CD4-positive, alpha-beta T cell treated with Interleukin-6 for 4 hours (primary cell): ENCODE data around the gene NHERF2.
A peak's percentile ranks its signal among the peaks of the same experiment; 100 is the strongest.

Experiments
- DNase-seq: peaks from one replicate; pipeline ENCODE4 v3.0.0-alpha.2; 2020; ENCODE audit warnings: mixed read lengths

Gene NHERF2

DNA sequence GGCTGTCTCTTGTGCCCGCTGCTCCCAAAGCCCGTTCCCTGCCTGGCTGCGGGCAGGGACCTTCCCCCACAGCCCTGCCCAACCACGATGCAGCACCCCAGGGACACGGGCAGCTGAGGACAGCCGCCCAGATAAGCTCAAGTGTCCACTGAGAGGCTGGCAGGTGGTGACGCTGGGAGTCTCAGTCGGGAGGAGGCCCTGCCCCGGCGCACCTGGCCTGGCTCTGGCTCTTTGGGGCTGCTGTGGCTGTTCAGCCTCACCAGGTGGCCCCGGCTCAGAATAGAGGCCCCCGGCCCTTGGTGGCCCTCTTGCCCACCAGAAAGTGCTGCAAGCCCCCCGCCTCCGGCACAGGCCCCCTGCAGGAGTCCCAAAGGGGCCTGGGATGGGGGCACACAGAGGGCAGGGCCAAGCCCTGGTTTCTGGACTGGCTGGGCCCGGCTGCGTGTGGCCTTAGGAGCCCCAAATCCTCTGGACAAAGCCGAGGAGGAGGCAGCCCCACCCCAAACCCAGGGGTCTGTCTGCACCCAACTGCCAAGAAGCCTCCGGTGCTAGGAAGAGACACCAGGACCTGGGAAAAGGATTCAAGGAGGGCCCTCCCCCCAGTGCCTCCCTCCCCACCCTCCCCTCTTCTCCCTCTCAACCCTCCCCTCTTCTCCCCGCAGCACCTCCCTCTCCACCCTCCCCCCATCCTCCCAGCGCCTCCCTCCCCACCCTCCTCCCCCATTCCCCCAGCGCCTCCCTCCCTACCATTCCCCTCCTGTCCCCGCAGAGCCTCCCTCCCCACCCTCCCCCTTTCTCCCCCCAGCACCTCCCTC, 15.7 kb downstream of the NHERF2 start:
- DNase-seq = no peak

DNA sequence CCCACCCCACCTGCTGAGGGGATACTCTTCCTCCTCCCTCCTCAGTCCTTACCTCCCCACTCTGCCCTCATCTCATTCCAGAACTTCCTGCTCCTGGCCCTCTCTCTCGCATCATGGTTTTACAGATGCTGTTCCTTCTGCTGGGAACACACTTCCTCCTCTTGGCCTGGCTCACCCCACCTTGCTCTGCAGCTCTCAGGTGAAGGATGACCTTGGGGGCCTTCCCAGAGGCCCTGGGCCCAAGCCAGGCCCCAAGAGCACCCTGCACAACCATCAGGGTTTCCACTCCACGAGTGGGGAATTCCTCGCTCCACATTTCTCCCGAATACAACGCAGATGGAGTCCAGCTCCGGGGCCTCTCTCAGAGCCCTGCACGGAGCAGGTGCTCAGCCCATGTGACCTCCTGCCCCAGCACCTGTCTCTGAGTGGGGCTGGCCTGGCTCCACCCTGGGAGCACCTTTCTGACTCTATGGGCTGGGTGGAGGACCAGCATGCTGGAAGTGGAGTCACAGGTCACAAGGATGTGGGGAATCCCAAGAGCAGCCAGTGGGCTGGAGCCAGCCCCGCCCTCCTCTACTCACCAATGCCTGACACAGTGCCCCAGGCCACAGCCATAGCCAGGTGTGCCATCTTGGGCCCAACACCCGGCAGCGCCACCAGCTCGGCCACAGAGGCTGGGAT, 16.4 kb downstream of the NHERF2 start:
- DNase-seq = no peak

DNA sequence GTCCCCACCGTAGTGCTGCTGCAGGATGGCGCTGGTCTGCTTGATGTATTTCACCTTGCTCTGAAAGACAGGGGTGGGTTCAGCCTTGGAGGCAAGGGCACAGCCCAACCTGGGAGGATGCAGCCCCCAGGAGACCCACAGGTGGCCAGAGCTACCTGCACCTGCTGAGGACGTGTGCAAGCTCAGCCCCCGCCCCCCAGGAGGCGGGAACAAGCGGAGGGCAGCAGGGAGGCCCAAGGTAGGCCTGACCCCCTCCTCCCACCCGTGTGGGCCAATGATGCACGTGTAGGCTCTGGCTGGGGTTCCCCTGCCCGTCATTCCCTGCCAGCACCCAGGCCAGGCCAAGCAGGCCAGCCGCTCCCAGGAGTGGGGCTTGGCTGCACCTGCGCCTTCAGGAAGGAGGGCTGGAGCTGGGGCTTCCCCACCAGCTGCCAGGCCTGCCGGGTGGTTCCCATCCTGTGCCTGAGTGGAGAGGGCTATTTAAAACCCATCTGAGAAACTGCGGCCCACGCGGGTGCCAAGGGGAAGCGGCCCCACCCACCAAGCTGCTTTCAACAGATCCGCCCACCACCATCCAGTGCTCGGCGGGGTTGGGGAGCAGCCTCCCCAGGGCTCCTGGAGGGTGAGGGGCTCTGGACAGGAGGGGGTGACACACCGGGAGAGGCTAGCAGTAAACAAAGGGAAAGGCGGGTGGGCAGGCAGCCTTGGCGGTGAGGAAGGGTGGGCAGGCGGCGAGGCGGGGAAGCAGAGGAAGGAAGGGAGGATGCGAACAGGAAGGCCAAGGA, 17.2 kb downstream of the NHERF2 start:
- no peak for DNase-seq

DNA sequence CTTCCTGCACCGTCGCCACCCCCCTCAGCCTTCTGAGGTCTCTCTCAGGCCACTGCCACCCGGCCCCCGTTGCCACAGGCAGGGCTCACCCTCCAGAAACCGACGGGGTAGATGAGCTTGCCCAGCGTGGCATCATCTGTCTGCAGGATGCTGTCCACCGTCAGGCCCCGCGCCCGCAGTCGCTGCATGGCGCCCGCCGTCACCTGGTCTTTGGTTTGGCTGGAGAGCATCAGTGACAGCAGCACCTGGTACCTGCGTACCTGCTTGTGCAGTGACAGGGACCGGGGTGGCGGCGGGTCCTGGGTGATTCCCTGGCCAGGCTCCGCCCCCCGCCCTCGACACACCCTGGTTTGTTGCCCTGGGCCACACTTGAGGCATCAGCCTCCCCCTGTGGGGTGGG, 17.8 kb downstream of the NHERF2 start:
- no peak for DNase-seq

DNA sequence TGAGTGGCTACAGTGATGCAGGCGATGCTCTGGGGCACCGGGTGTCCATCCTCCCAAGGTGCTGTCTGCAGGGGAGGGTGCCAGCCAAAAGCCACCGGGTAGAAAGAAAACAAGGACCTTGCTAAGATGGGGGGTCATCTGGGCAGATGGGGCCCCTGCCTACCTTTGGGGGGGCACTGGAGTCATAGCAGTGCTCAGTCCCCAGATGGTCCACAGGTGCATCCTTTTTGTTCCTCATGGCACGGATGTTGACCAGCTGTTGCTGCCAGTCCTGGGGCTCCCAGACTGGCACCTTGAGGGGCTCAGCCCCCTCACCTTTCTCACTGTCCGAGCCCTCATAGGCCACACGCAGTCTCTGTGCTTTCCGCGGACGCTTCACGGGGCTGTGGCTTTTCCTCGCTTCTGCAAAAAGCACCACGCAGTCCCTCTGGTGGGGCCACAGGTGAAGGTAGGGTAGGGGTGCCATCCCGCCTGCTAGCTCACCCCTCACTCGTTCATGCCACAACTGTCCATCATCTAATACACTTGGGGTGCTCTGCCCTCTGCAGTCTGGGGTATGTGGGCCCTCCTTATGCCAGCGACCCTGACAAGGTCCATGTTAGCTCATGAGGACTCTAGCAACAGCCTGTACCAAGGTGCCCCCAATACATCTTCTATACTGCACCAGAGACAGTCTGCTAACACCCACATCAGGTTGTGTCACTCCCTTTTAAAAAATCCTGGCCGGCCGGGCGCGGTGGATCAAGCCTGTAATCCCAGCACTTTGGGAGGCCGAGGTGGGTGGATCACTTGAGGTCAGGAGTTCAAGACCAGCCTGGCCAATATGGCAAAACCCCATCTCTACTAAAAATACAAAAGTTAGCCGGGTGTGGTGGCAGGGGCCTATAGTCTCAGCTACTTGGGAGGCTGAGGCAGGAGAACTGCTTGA, 19.5 kb downstream of the NHERF2 start:
- no peak for DNase-seq

DNA sequence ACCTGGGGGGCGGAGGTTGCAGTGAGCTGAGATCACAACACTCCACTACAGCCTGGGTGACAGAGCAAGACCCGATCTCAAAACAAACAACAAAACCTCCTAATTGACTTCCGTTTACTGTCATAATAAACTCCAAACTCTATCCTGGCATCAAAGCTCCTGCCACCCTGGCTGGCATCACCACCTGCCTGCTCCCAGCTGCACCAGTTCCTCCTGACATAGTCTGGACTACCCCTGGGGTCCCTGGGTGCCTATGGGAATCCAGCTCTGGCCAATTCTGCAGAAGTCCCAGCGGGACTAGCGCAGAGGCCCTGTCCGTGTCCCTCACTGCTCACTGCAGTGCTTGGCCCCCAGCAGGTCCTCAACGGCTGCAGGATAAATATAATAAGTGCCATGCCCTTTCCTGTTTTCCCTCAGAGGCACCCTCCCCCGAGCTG, 20.2 kb downstream of the NHERF2 start:
- no peak for DNase-seq

DNA sequence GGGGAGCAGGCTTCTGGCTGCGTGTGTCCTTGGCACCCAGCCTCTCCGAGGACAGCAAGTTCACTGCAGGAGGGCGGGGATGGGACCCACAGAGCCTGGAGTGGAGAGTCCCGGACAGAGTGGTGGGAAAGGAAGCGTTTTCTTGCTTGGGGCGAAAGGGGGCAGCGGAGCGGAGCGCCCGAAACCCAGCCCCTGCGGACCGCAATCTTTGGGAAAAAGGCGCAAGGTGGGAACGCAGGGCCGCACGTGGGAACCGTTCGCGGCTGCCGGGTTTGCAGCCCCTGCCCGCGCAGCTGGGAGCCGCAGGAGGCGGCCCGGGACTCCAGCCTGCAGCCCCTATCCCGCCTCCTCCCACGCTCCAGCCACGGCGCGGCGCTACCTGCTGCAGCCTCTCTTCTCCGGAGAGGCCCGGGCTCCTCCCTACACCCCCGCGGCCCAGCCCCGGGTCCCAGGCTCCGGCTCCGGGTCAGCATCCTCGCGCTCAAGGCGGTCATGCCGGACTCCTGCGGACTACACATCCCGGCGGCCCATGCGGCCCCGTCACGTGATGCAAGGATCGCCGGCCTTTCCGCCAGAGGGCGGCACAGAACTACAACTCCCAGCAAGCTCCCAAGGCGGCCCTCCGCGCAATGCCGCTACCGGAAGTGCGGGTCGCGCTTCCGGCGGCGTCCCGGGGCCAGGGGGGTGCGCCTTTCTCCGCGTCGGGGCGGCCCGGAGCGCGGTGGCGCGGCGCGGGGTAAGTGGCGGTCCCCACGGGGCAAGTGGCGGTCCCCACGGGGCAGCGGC, 20.8 kb downstream of the NHERF2 start, which contains the start of the genes NTHL1 and TSC2:
TSS of gene NTHL1 (minus strand) at position 505 of the 786 bp plus-strand sequence. CDS start at position 494, 11 bp downstream.
TSS of gene TSC2 (plus strand) at position 656 of the 786 bp plus-strand sequence. CDS start 631 bp downstream, outside the sequence.
- peak; percentile 94 for DNase-seq

DNA sequence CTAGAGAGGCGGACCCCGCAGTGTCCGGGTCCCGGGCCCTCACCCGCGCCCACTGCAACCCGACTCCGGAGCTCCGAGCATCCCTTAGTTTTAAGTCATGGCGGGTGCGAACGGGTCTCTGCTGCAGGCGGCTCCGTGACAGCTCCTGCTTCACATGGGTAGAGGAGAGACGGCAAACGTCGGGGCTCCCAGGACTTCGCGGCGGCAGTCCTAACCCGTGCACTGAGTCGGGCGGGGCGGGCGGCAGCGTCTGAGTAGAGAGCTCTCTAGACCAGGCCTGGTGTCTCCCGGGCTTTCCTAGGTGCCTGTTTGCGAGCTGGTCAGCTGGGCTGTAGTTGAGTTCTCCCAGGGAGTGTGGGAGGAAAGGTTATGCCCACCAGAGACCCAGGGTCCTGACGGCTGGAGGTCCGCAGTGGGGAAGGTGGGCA, 21.4 kb downstream of the NHERF2 start:
- DNase-seq = peak; percentile 15

DNA sequence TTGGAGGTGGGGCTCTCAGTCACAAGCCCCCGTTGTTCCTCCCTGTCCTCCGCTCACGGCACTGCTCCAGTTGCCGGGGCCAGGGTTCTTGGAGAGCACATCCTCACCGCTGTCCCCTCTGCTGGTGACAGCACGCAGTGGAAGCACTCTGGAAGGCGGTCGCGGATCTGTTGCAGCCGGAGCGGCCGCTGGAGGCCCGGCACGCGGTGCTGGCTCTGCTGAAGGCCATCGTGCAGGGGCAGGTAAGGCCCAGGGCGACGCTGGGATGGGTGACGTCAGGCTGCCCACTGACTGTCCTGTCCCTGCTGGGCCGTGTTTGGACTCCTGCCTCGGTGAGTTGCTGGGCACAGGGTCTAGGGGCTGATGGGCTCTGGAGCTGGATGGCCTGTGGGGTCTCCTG, 26.5 kb downstream of the NHERF2 start:
- no peak for DNase-seq

DNA sequence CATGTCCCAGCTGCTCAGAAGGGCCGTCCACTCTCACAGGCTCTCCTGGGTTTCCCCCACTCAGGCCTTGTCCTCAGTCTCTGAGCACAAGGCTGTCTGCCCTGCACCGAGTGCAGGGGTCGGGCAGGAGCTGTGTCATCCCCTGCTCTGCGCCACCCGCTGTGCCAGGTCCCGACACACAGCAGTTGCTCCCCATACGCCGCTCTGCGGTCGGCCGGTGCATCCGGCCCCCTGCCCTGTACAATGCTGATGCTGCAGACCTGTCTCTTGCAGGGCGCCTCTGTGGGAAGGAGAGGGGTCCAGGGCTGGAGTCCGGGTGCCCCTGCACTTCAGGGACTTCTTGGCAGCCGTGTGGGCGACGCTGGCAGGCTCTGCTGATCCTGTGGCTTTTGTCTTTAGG, 27.2 kb downstream of the NHERF2 start:
- DNase-seq = no peak

DNA sequence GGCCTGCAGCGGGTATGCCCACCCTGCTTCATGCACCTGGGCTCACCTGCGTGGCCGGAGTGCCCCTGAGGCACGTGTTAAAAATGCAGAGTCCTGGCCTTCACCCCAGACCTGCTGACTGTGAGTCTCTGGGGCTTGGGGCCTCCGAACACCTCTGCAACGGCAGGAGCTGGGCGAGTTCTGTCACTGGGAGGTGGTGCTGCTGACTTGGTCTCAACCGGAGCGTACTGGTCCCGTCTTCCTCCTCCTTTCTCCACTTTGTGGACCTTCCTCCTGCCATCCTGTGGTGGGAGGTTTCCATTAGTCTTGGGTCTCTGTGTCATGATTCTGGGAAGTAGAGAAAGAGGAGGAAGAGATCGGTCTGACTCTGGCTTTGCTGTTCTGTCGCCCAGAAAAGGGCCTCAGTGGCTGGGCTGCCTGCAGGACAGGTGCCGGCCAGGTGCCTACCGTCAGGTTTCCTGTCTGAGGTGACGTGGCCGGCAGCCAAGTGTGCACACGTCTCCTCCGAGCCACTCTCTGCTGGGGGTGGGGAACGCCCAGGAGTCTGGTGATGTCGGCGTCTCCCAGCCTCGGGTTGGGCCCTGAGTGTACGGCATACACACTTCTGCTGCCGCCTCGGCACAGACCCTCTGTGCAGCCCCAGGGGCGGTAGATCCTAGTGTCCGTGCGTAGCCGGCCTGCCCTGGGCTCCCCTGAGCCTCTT, 28.0 kb downstream of the NHERF2 start:
- DNase-seq = no peak

DNA sequence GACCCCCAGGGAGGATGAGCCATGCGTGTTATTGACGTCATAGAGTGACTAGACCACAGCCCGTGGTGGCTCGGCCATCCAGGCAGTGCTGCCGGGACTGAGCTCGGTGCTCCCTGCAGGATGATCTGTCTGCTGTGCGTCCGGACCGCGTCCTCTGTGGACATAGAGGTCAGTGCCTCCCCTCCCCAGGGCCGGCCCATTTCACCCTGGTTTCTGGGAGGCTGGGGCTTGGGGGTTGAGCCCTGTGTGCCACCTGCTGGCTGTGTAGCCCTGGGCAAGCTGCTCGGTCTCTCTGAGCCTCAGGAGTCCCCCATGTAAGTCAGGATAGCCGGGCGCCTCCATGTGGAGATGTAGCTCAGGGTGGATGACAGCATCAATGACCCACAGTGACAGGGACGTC, 29.4 kb downstream of the NHERF2 start:
- peak; percentile 8 for DNase-seq

DNA sequence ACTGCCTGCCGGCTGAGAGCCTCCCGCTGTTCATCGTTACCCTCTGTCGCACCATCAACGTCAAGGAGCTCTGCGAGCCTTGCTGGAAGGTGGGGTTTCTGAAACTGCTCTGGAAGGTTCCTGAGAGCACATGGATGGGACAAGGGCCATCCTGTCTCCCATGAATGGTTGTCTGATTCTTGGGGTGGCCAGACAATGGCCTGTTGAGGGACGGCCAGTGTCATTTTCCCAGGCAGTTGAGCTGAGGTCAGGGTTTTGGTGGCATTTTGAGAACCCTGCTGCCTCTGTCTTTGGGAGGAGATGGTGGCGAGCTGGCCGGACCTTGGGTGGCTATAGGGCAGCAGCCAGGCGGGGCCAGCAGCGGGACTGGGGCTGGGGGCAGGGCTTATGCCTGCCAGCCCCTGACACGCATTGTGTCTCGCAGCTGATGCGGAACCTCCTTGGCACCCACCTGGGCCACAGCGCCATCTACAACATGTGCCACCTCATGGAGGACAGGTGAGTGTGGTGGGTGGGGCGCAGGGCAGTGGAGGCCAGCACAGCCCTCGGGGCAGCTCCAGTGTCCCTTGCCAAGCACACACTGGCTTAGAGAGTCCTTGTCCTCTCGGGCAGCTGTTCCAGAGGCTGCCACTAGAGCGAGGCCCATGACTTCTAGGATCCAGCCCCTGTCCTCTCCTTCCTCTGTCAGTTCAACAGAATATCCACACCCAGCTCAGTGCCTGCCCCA, 30.1 kb downstream of the NHERF2 start:
- no peak for DNase-seq

DNA sequence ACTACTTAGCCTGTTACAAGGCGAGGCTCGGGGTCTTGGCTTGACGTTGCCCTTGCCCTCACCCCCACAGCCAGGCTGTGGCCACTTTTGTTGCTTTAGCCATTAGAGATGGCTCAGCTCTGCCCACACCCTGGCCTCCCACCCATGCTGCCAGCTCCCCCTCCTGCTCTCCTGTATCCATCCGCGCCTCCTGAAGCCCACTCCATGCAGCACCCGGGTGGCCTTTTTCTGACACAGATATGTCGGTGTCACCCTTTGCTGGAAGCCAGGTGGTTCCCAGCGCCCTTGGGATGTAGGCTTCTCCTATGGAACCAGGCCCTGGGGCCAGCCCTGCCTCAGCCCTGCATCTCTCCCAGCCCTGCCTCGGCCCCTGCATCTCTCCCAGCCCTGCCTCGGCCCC, 30.7 kb downstream of the NHERF2 start:
- no peak for DNase-seq

DNA sequence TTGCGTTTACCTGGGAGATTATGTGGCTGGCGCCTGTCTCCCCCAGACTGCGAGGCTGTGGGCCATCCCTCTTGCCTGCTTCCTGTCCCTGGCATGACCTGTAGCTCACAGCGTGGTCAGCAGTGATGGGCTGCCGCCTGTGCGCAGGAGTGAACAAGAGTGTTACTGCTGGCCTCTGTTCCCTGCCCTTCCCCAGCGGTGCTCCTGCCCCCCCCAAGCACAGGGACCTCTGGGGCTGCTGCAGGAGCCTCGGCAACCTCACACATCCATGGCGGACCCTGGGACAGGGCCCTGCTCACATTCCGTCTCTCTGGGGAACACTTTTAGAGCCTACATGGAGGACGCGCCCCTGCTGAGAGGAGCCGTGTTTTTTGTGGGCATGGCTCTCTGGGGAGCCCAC, 31.7 kb downstream of the NHERF2 start:
- no peak for DNase-seq

DNA sequence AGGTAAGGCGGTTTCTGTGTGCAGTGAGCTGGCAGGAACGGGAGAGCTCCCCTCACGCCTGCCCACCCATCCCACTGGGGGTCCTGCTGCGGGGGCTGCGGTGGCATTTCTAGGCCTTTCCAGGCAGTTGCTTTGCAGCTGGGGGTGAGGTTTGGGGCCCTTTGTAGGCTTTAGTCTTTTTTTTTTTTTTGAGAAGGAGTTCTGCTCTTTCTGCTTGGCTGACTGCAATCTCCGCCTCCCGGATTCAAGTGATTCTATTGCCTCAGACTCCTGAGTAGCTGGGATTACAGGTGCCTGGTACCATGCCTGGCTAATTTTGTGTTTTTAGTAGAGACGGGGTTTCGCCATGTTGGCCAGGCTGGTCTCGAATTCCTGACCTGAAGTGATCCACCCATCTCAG, 32.2 kb downstream of the NHERF2 start:
- DNase-seq = no peak

DNA sequence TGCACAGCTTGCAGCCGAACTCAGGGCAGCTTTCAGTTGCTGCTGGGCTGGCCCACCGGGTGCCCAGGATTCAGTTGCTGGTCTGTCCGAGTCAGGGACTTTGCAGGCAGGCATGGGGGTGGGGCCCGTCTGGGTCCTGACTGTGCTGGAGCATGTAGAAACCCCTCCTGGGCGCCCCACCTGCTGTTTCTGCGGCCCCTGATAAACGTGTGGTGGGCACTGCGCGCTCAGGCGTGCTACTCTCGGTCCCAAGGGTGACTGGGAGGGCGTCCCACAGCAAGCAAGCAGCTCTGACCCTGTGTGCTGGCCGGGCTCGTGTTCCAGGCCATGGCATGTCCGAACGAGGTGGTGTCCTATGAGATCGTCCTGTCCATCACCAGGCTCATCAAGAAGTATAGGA, 33.6 kb downstream of the NHERF2 start:
- no peak for DNase-seq

DNA sequence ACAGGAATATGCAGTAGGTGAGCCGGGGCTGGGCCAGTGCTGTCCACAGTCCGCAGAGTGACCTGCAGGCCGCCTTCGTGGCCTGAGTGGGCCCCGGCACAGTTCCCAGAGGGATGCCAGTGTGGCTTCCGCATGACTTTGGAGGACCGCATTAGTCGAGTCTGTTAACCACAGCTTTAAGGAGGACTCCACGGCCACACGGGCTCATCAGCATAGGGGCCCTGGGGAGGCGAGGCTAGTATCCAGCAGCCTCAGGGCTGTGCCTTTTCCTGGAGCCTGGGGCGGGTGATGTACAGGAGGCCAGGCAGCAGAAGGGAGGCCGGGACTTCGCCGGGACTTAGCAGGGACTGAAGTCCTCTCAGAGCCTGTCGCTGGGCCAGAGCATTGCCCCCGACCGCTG, 34.3 kb downstream of the NHERF2 start:
- DNase-seq = no peak

DNA sequence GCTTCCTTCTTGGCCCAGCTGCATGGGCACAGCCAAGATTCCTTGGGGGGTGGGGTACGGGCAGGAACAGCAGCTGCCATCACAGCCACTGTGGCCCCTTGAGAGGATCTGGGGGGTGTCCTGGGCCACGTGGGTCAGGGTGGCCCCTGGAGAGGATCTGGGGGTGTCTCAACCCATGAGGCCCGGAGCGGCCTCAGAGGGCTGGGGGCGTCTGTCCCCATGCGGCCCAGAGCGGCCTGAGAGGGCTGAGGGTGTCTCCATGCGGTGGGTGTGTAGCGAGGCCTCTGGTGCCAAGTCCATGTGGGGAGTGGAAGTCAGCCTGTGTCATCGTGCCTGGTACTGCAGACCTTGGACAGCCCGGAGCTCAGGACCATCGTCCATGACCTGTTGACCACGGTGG, 34.8 kb downstream of the NHERF2 start:
- no peak for DNase-seq

DNA sequence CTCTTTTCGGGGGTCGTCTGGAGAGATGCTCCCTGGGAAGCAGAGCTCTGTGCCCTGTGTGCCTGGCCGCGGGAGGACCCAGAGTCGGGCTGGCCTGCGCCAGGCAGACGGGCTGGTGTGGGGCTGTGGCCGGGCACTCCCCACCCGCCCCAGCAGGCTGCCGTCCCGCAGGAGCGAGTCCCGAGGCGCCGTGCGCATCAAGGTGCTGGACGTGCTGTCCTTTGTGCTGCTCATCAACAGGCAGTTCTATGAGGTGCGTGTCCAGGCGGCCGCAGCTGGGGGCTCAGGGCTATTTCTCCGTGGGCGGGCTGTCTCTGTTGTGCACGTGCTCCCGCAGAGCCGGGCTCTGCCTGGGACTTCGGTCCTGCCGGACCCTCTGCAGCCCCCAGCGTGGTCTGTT, 36.1 kb downstream of the NHERF2 start:
- DNase-seq = no peak
